Gastrocnemius medialis (tissue), 4 donors: ENCODE results near the gene CRK. TPM values are rescaled to one million over a fixed set of nuclear protein-coding genes. Genes with fewer than 3 reads are reported as not detected.

Source experiments
- ATAC-seq, 2 donors: fragments of 150-250 bp; one replicate each; pipeline ENCODE4 v1.9.1; 2016
- DNase-seq, 2 donors: peaks; one replicate each; pipeline ENCODE4 v3.0.0-alpha.2; 2019
- H3K27ac ChIP-seq, 4 donors: fragments of 200-600 bp; sonication (generic); 1 replicate in 1 of 4; 2 replicates in 3 of 4; pipeline ENCODE4 v1.5.1; 2016 to 2018; ENCODE audit warnings: mild to moderate bottlenecking in 2 of 4, moderate library complexity in 1 of 4
- H3K27me3 ChIP-seq, 3 donors: fragments of 200-600 bp; sonication (generic) in 2 of 3; 1 replicate in 1 of 3; 2 replicates in 2 of 3; pipeline versions ENCODE4 v1.5.1 to v1.6.0; 2016 to 2019; ENCODE audit warnings: mild to moderate bottlenecking in 1 of 3, moderate library complexity in 1 of 3
- H3K36me3 ChIP-seq, 2 donors: fragments of 200-600 bp; sonication (generic) in 1 of 2; one replicate each; pipeline ENCODE4 v1.5.1; 2017 to 2018
- H3K4me1 ChIP-seq, 2 donors: fragments of 200-600 bp; sonication (generic) in 1 of 2; one replicate each; pipeline ENCODE4 v1.5.1; 2016 to 2017; ENCODE audit warnings: mild to moderate bottlenecking in 2 of 2
- H3K4me3 ChIP-seq, 4 donors: fragments of 200-600 bp; sonication (generic) in 3 of 4; 1 replicate in 1 of 4; 2 replicates in 3 of 4; pipeline ENCODE4 v1.5.1; 2016 to 2019; ENCODE audit warnings: mild to moderate bottlenecking in 2 of 4
- H3K9me3 ChIP-seq, 3 donors: fragments of 200-600 bp; sonication (generic) in 2 of 3; 1 replicate in 1 of 3; 2 replicates in 2 of 3; pipeline ENCODE4 v1.5.1; 2016 to 2019
- POLR2A ChIP-seq, 2 donors: fragments of 450-650 bp; IDR thresholded peaks; one replicate each; pipeline ENCODE4 v1.6.1; 2017; ENCODE audit warnings: antibody characterized with exemption in 2 of 2, mild to moderate bottlenecking in 2 of 2, moderate library complexity in 2 of 2
- in situ Hi-C, 4 donors: fragments of 200-750 bp; cut with MboI; loops; one replicate each; pipeline versions ENCODE4 v1.15.0 to v1.8.0; 2017; ENCODE audit warnings: low sequenced_read_pairs in 4 of 4
- intact Hi-C: fragments of 100-400 bp; cut with DNase I; formaldehyde crosslinking; loops from one replicate; pipeline ENCODE4 v1.15.1; 2023; ENCODE audit warnings: low total_unique reads
- total RNA-seq, 4 donors: library from RNA; depleted of rRNA; stranded (reverse); fragments of >200 nt; gene quantifications; one replicate each; pipeline versions ENCODE4 v1.1.0 to v1.2.3, GENCODE V29; 2016
- TF ChIP-seq, protein P1 (sequence below), 5 experiments: fragments of 450-650 bp in 3 of 5; fragments of 200-600 bp in 2 of 5; sonication (generic) in 2 of 5; IDR thresholded peaks in 4 of 5; conservative IDR thresholded peaks in 1 of 5; 1 replicate in 4 of 5; 2 replicates in 1 of 5; pipeline ENCODE4 v1.5.1; 2016 to 2019; ENCODE audit warnings: antibody characterized with exemption in 5 of 5, mild to moderate bottlenecking in 3 of 5, moderate library complexity in 3 of 5

CRK gene
- total RNA-seq, 4 donors from 2014 or later = 48.6 to 64.6 (median 56.7) TPM

GRCh38 chr17:1498869-1499268 lies 42.8 kb upstream of the CRK start:
- TF ChIP-seq, protein P1, sequence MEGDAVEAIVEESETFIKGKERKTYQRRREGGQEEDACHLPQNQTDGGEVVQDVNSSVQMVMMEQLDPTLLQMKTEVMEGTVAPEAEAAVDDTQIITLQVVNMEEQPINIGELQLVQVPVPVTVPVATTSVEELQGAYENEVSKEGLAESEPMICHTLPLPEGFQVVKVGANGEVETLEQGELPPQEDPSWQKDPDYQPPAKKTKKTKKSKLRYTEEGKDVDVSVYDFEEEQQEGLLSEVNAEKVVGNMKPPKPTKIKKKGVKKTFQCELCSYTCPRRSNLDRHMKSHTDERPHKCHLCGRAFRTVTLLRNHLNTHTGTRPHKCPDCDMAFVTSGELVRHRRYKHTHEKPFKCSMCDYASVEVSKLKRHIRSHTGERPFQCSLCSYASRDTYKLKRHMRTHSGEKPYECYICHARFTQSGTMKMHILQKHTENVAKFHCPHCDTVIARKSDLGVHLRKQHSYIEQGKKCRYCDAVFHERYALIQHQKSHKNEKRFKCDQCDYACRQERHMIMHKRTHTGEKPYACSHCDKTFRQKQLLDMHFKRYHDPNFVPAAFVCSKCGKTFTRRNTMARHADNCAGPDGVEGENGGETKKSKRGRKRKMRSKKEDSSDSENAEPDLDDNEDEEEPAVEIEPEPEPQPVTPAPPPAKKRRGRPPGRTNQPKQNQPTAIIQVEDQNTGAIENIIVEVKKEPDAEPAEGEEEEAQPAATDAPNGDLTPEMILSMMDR (IDR thresholded peaks at IDR 0.05 in 4 of 5, conservative IDR thresholded peaks at IDR 0.05 in 1 of 5) = no peak
- TF ChIP-seq POLR2A (IDR thresholded peaks at IDR 0.05) = no peak
- intact Hi-C loops = loop anchor here (5.0 kb wide), 1 partner anchor 132 kb away; no protein-coding TSS in a partner anchor
- H3K4me1 ChIP-seq = peaks cover 23 to 24% of the 10 kb centered on the region in 2 donors
- DNase-seq (no peak), ATAC-seq (no peak)
- no peak overlapping the region for H3K4me3 ChIP-seq
- in situ Hi-C loops = no loop called here
- no peak overlapping the region for H3K27ac ChIP-seq
- H3K9me3 ChIP-seq = no peaks in the 10 kb centered on the region
- H3K27me3 ChIP-seq = no peaks in the 10 kb centered on the region
- H3K36me3 ChIP-seq = peaks cover 0 to 34% of the 10 kb centered on the region in 2 donors

DNA sequence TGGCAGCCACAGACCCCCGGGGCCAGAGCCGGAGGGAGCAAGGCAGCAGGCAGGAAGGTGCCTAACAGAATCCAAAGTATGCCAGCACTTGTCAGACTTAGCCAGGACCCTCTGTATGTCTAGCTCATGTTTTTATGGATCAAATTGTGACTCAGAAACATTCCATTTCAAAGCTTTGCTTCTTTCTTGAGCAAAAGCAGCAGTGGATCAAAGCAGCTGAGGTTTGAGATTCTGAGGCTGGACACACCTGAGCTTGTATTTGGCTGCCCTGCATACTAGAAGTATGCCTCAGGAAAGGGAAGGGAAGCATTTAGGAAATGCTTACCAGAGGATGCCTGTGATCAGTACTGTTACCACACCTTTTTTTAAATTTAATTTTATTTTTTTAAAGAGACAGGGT lies 42.2 kb upstream of the CRK start:
- peaks cover 0 to 34% of the 10 kb centered on the region in 2 donors for H3K36me3 ChIP-seq

DNA sequence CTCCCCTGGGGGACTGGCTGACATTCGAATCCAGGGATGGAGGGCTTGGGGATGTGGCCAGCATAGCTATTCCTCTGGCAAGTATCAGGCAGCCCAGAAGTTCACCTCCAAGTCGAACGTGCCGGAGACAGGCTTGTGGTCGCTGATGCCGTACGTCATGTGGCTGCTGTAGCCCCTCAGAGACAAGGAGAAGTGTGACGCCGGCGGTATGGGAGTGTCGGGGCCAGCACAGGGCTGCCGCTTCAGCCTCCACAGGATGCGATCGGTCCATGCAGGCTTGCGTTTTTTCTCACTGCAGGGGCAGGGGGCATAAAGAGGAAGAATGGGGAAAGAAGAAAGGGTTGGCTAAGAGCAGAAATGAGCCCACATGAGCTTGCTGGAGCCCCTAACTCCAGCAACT lies 41.8 kb upstream of the CRK start:
- no peaks in the 10 kb centered on the region for H3K27me3 ChIP-seq
- ATAC-seq (no peak), DNase-seq (no peak)
- intact Hi-C loops = loop anchor here (5.0 kb wide), 1 partner anchor 131 kb away; no protein-coding TSS in a partner anchor
- H3K4me3 ChIP-seq = no peak overlapping the region
- TF ChIP-seq, protein P1 (IDR thresholded peaks at IDR 0.05 in 4 of 5, conservative IDR thresholded peaks at IDR 0.05 in 1 of 5) = no peak
- no peak for TF ChIP-seq POLR2A (IDR thresholded peaks at IDR 0.05)
- in situ Hi-C loops = no loop called here
- peaks cover 0 to 32% of the 10 kb centered on the region in 2 donors for H3K36me3 ChIP-seq
- no peaks in the 10 kb centered on the region for H3K9me3 ChIP-seq
- peaks cover 31 to 34% of the 10 kb centered on the region in 2 donors for H3K4me1 ChIP-seq
- H3K27ac ChIP-seq = no peak overlapping the region

More for the DNA sequence above, 42.2 kb upstream of the CRK start:
- Histone ChIP-seq H3K4me3 (no peak overlapping the region), H3K9me3 (no peaks in the 10 kb centered on the region), H3K27me3 (no peaks in the 10 kb centered on the region), H3K27ac (no peak overlapping the region), H3K4me1 (peaks cover 27 to 30% of the 10 kb centered on the region in 2 donors)
- no peak for DNase-seq
- no peak for TF ChIP-seq POLR2A (IDR thresholded peaks at IDR 0.05)
- TF ChIP-seq, protein P1 (IDR thresholded peaks at IDR 0.05 in 4 of 5, conservative IDR thresholded peaks at IDR 0.05 in 1 of 5) = no peak
- intact Hi-C loops = loop anchor here (5.0 kb wide), 1 partner anchor 131 kb away; no protein-coding TSS in a partner anchor
- no peak for ATAC-seq
- in situ Hi-C loops = no loop called here

DNA sequence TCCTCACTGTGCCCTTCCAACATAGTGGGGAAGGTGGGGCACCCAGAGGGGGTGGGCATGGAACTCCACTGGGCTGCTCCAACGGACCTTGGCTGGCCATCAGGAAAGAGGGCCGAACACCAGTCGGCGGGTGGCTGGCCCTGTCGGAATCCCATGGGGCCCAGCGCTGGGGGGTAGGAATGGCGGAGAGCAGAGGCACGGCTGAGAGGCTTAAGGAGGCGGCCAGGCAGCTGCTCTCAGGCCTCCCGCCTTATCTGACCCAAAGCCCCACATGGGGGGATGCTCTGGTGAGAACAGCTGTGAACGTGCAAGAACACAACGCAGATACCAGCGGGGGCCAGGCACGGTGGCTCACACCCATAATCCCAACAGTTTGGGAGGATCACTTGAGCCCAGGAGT lies 40.8 kb upstream of the CRK start:
- Histone ChIP-seq H3K9me3 (no peaks in the 10 kb centered on the region), H3K36me3 (peaks cover 0 to 29% of the 10 kb centered on the region in 2 donors), H3K27ac (no peak overlapping the region), H3K4me3 (no peak overlapping the region), H3K4me1 (peaks cover 36 to 43% of the 10 kb centered on the region in 2 donors), H3K27me3 (no peaks in the 10 kb centered on the region)
- TF ChIP-seq POLR2A (IDR thresholded peaks at IDR 0.05) = no peak
- TF ChIP-seq, protein P1 (IDR thresholded peaks at IDR 0.05 in 4 of 5, conservative IDR thresholded peaks at IDR 0.05 in 1 of 5) = no peak
- no peak for DNase-seq
- in situ Hi-C loops (no loop called here), intact Hi-C loops (loop anchor here (5.0 kb wide), 1 partner anchor 130 kb away; no protein-coding TSS in a partner anchor)
- ATAC-seq = no peak
